Left renal cortex interstitium (tissue), 4 donors: Measurements from ENCODE around the gene NOM1. TPM values are rescaled to one million over a fixed set of nuclear protein-coding genes. Genes with fewer than 3 reads are reported as not detected.

Experiments used
- DNase-seq, 4 donors: peaks; one replicate each; pipeline ENCODE4 v3.0.0-alpha.2; 2013; ENCODE audit warnings: low read depth in 4 of 4, low spot score in 2 of 4, missing footprints in 1 of 4
- polyA plus RNA-seq, 4 donors: library from polyadenylated mRNA; unstranded; fragments of 120-200 nt; gene quantifications; one replicate each; pipeline ENCODE4 v1.2.1, GENCODE V29; 2013; ENCODE audit not compliant: insufficient read length in 4 of 4

Gene NOM1
- polyA plus RNA-seq, 4 donors, result 13.7 to 34.4 (median 23.6) TPM

DNA sequence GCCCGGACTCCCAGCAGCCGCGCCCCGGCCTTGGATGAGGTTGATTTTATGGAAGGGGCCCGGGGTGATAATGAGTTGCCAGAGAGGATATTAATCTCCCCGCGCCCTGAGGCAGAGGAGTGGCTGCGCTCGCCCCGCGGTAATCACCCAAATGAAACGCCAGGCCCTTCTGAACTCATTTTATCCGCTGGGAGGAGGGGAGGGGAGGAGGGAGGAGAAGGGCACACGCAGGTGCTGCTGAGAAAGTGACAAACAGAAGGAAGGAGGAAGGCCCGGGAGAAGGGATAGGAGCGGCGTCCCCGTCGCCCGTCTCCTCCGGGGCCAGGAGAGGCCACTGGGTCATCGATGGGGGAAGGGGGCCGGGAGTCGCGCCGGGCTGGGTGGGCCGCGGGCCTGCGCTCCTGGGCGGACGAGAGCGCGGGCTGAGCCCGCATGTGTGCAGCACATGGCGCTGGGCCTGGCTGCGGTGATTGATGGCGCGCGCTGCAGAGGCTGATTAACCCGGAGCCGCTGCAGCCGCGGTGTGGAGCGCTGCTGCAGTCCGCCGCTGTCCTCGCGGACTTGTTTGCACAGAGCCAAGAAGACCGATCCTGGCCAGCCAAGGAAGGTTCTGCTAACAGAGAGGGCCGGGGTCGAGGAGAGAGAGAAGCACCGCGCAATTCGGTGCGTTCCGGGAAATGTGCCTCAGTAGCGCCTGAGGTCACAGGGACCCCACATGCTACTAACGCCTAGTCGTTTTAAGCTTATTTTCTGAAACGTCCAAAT is 54.4 kb downstream of the NOM1 start:
- DNase-seq, result no peak

DNA sequence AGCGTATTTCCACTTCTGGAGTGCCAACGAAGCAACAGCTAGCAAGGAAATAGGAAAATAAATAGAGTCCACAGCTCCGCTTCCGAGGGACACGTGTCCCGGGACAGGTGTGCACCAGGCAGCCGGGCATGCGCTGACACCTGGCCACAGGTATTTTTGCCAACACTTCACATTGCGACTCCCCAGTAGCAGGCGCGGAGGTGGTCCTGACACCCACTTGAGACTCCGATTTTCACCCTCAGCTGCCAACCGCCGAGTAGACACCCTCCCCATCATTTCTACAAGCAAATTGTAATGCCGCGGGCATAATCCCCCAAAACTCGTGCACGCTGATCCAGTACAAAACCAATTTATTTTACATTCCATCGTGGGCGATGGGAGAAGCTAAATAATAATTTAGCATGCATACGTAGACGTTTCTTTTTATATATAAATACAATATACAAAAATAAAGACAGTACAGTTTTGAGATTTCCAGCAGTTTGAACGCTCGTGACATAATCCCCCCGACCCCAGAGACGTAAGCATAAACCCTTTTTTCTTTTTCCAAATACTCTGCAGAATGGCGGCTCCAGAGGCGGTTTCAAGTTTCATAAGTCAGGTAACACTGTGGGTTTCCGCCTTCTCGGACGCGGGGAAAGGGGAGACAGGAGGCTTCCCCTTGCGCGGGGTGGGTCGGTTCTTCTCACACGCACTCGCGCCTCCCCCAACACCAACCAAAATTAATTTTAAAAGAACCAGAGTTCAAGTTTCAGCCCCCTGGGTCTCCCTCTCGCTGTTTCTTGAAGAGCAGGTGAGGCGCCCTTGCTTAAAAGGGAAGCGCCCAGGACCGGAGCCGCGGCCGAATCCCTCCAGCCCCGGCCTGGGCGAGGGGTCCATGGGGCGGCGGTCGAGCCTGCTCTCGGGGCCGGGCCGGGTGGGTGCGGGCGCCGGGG is 55.3 kb downstream of the NOM1 start:
- no peak for DNase-seq

DNA sequence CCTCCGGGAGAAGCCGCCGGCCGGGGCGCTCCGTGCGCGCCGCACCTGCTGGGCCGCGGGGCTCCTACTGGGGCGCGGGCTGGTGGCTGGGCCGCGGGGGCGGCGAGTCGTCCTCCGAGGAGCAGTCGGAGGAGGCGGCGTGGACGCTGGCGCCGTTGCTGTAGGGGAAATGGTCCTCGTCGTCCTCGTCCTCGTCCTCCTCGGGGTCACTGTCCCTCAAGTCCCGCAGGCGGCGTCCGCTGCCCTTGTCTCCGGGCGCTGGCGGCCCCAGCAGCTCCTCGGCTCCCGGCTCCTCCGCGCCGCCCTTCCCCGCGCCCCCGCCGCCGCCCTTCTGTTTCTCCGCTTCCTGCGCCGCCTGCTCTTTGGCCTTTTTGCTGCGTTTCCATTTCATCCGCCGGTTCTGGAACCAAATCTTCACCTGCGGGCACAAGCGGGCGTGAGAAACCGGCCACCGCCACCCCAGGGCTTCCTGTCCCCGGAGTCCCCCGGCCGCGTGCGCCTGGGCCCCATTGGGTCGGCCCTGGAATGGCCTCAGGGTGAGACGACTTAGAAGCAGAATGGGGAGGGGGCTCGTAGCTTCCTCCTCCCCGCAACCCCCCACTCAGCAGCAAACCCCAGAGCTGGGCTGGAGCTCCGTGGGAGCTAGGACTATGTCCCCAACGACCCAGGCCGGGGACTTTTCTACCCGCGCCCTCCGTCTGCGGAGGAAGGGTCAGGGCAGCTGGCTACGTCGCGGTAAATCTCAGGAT is 56.1 kb downstream of the NOM1 start:
- no peak for DNase-seq

DNA sequence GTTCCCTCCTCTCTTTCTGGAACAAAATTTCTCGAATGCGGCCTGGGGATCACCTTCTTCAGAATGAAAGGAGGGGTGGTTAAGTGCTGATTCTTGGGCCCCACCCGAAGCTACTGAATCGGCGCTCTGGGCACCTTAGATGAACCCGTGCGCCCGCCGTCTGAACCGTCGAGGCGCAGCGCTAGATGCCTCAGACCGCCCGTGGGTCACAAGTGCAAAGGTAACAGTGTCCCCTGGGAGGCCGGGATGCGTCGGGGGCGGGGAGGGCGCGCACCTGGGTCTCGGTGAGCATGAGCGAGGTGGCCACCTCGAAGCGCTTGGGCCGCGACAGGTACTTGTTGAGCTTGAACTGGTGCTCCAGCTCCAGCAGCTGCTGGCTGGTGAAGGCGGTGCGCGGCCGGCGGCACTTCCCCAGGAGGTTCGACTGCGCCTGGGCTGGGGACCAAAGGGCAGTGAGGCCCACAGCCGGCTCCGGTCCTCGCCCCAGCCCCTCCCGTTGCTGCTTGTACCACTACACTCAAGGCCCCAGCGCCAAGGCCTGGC is 56.8 kb downstream of the NOM1 start:
- no peak for DNase-seq

DNA sequence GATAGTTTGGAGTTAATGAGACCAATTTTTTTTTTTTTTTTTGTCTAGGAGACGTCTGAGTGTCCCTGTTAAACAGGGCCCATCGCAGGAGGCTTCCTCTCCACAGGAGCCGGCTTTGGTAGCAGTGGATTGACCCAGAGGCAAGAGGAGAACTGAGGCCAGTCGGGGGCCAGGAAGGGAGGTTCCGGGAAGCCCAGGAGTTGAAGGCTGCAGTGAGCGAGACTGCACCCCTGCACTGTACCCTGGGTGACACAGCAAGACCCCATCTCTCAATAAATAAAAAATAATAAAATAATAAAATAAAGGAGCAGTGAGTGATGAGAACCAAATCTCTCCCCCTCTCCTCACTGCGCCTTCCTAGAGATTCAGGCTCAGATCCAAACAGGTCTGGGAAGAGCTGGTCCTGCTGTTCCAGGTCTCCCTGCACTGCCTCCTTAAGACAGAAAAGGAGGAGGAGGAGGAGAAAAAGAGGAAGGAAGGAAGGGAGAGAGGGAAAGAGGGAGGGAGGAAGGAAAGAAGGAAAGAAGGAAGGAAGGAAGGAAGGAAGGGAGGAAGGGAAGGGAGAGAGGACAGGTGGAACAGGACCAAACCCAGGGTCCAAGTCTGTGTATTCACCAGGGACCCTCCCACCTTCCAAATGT is 57.4 kb downstream of the NOM1 start:
- DNase-seq, result no peak

DNA sequence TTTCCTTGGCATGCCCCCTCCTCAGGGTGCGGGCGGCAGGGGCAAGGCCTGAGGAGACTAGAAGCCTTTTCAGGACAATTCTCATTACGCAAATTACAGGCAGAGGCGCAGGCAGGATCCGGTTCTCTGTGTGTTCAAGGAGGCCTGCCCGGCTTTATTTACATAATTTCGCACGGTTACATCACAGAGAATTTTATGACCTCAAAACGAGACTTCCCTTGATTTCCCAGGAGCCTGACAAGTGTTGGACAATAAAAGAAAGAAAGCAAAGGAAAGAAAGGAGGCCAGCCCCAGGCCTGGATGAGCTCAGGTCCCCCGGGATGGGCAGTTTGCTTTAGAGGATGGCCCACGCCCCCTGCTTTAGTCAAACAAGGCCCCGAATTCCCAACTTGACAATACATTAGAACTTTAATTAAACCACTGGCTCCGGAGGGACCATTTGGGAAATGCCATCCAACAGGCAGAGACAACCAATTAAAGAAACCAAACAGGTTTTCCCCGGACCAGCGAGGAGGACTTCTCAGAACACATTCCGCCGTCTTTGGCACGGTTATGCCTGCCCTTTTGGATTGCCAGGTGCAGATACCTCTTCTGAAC is 58.1 kb downstream of the NOM1 start:
- DNase-seq, result no peak

DNA sequence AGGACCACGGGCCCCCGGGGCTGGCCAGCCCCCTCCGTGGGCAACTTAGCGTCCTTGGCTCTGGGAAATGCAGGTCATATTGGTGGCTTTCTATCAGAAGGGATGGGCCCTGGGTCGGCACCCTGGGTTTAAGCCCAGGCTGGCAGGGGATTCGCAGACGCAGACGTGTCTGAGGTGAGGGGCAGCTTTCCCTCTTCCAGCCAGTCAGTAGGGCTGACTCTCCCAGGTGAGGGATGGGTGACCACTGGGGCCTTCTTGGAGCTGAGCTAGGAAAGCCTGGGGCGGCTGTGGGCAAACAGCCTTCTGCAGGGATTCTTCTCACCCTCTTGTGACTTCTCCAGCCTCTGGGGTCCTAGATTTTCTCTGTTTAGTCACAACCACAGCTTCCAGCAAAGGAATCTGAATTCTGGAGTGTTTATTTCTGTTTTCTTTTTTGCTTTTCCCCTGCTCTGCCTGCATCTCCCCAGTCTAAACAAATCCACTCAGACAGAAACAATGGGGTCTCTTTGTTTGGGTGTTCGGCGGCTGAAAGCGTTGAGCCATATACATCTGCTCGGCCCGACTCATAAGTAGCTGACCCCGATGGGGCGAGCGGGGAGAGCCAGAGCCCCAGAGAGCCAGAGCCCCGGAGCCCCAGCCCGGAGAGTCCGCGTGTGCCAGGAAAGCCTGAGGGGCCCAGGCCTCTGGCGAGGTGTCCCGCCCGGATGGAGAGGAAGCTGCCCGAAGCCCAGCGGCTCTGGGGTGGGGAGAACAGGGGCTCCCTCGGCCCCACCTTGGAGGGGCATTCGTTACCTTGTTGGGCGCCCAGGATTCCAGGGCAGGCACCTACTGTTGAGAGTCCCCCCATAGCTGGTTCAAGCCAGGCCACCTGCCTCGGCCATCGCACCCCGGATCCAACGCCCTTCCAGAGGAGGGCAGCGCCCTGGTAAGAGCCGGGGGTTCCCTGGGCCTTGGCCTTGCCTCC is 59.0 kb downstream of the NOM1 start:
- no peak for DNase-seq

DNA sequence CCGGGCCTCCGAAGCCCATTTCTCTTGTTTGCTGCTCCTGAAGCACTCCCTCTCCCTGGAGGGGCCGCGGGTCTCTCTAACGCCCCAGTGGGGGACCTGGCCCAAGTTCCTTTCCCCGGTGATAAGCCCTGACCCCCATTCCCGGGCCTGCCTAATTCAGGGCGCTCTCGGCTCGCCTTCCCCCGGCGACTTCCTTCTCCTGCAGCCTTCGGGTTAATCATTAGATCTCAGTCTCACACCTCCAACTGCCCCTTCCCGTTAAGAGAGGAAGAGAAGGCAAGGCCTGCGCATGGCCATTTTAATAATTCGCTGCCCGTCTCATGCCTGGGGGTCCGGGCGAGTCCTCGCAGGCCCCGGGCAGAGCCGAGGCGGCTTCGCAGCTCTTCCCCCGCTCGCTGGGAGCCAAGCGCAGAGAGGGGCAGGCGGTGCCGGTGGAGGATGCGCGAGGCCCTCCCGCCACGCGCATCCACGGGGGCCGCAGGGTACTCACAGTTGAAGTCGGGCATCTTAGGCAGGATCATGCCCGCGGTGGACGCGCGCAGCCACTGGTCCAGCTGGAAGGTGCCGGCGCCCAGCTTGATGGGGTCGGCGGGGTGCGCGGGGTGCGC is 59.8 kb downstream of the NOM1 start:
- no peak for DNase-seq

DNA sequence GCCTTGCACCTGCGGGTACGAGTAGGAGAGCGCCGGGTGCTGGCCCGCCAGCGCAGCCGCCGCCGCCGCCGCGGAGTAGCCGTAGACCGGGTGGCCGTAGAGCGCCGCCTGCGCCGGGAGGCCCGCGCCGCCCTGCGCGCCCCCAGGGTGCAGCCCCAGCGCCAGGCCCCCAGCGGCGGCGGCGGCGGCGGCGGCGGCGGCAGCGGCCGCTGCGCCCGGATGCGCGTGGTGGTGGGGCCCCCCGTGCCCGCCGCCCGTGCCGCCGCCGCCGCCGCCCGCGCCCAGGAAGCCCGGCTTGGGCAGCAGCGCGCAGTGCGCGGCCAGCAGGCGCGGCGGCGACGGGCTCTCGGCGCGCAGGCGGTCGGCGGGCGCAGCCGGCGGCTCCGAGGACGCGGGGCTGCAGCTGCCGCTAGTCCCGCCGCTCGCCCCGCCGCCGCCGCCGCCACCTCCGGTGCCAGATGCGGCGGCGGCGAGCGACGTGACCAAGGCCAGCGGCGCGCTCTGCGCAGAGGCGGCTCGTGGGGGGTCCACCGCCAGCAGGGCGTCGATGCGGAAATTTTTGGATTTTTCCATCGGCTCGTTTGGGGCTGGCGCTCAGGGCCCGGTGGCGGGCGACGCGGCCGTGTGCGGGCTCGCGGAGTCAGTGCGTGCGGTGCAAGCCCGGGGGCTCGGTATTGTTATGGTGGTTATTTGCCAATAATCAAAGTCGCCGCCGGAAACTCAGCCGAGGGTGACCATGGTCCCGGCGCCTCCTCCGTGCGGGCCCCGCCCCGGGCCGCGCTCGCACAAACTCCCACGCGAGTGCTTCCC is 60.5 kb downstream of the NOM1 start:
- no peak for DNase-seq

DNA sequence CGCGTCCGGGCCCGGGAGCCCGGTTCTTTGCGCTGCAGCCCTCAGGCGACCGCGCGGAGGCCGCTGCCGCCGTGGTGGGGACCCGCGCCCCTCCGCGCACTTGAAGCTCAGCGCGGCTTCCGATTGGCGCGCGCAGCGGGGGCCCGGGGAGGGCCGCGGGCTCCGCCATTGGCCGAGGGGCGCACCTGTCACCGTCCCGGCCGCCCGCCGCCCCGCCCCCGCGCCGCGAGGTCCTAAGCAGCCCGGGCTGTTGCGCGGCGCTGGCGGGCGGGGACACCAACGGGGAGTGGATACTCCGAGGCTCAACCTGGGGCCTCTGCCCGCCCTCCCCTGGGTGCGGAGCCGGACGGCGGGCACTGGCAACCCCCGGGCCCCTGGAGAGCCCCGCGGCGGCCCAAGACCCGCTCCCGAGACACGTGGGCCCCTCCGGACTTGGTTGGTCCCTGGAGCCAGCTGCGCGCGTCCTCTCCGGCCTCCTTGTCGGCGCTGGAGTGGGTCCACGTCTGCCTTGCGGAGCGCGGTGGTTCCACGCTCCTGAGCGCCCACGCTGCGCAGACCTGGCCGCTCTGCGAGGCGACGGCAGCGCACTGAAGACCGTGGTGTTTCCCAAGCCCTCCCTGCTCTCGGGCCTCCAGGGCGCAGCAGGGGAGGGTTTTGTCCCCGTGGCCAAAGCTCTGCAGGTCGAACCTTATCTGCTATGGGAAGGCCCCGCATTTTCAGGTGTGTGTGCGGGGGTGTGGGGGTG is 61.2 kb downstream of the NOM1 start, which contains the start of gene MNX1:
MNX1 (minus strand) TSS at position 76 of the 745 bp plus-strand sequence. CDS start 313 bp downstream, outside the sequence.
- DNase-seq, result no peak

DNA sequence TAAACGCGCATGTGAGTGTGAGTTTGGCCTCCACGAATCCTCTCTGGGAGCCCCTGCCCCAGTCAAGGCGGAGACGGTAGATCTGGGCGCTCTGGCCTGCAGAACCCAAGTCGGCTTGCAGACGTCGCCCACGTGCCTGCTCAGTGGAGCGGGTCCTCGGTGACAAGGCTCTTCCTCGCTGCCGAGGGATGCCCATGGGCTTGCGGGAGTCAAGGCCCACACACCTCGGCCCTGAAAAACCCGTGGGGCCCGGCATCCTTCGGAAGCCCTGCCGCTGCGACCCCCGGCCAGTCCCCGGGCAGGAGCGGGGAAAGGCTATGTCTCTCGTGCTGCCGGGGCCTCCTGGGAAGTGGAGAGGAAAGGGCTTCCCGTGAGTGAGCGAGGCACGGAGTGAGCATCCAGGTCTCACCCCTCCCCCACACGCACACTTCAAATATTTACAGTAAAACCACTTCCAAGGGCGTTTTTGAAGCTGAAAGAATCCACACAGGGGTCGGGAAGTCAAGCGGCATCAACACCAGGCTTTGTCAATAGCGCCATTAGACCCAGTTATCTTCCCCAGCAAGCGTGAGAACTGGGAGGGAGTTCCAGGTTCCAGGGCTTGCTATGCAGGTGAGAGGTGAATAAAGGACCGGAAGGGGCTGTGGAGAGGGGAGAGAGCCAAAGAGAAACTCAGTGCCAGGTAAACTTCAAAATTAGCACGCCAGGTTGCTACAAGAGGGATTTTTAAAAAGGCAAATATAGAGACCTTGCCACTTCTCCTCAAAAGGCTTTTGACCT is 62.0 kb downstream of the NOM1 start:
- no peak for DNase-seq

DNA sequence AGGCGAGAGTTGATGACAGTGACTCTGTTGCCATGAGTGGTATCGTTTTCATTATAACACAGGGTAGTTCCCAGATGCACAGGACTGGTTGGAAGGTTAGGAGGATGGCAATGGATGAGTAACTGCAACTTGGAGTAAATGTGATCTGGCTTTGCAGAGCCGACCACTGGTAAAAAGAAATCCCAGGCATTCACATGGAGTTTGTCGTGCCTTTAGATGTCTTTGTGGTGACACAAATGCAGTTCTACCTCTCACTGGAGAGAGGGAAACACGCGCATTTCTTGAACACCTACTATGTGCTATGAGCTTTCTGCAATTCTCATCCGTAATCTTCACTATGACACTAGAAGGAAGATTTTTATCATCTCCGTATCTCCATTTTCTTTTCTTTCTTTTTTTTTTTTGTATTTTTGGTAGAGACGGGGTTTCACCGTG is 62.6 kb downstream of the NOM1 start:
- no peak for DNase-seq

DNA sequence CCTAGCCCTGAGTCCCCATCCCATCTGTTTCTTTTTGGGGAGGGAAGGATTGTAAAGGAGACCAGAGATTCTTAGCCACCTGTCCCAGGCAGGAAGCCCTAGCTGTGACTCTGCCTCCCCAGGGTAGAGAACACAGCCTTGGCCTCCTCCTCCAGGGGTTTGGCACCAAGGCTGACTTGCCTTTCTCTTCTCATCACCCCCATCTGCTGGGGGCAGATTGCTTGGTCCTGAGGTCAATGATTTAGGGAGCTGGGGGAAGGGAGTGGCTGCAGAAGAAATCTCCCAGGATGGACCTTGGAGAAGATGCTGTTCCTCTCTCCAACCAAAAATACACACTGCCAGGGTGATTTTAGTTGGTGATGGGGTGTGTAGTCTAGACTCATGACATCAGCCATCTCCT is 63.6 kb downstream of the NOM1 start:
- DNase-seq, result no peak

DNA sequence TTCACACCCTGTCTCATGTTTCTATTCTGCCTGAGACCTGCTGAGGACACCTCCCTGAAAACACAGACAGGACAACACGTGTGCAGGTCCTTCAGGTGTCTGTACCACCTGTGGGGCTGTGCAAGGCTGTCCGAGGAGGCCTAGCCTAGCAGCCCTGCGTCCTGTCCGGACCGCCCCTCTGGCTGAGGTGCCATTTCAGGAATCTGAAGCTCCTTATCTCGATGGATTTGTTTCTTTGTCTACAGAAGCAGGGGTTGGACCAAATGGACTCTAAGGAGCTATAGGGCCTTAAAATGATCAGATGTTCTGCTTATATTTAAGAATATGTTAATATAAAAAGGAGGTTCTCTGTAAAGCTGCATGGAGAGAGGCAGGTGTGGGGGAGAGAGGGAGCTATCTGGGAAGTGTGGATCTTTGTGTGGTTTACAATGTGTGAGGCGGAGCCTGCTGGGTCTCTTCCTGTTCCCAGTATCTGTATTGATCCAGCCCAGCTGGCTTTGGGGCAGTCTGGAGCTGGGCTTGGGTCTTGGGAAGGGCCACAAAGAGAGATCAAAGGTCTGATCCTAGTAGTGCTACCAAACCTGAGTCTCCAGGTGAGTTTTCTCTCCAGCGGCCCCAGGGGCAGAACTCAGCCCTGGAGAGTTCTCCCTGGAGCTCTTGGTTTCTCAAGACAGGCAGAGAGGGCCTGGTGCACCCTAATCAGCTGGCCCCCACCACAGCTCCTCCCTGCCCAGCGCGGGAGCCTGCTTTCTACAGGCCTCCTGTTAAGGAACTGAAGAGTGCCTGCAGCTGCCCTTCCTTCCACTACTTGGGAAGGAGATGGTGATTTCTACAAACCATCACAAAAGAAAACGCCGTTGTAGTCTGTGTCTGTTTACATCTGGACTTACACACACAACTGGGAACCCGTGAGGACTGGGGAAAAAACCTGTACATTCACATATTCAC is 64.4 kb downstream of the NOM1 start:
- no peak for DNase-seq
